Pancreas (tissue), 10 donors: ENCODE results near the gene CDH11. TPM values are rescaled to one million over a fixed set of nuclear protein-coding genes. Genes with fewer than 3 reads are reported as not detected.

Experiments used
- ATAC-seq, 4 donors: fragments of 200-7000 bp; cut with Tn5 transposase; one replicate each; pipeline versions ENCODE4 v1.8.0 to v1.9.1; 2020; ENCODE audit warnings: mild to moderate bottlenecking in 4 of 4, moderate library complexity in 4 of 4
- DNase-seq, 6 donors: peaks; one replicate each; pipeline ENCODE4 v3.0.0-alpha.2; 2020
- FAIRE-seq: peaks from 2 replicates; lab custom pipeline; 2012; peaks lifted over from hg19 to GRCh38; lab: Jason Lieb, UNC
- H3K27ac ChIP-seq, 4 donors: fragments of 200-600 bp; sonication (generic); 1 replicate in 3 of 4; 2 replicates in 1 of 4; pipeline versions ENCODE4 v1.5.0 to v1.8.0; 2020
- H3K27me3 ChIP-seq, 4 donors: fragments of 200-600 bp; one replicate each; pipeline ENCODE4 v1.8.0; 2021
- H3K36me3 ChIP-seq, 3 donors: fragments of 200-600 bp; sonication (generic) in 1 of 3; one replicate each; pipeline versions ENCODE4 v1.5.0 to v1.8.0; 2020 to 2021
- H3K4me1 ChIP-seq, 3 donors: fragments of 200-600 bp; one replicate each; pipeline ENCODE4 v1.8.0; 2021
- H3K4me3 ChIP-seq, 4 donors: fragments of 200-600 bp; sonication (generic) in 2 of 4; one replicate each; pipeline versions ENCODE4 v1.5.0 to v1.8.0; 2020 to 2021
- H3K9me3 ChIP-seq, 4 donors: fragments of 200-600 bp; one replicate each; pipeline ENCODE4 v1.8.0; 2021
- WGBS, 2 donors: extraction: QIAGEN DNeasy Blood & Tissue Kit; methylation state at CpG; one replicate each; pipeline ENCODE4 v1.1.7; 2013; 5-methylcytosine and 5-hydroxymethylcytosine counted together
- intact Hi-C, 3 donors: fragments of 100-400 bp; cut with DNase I; formaldehyde crosslinking; loops; one replicate each; pipeline versions ENCODE4 v1.11.1 to v1.14.2; 2022
- polyA plus RNA-seq, 2 donors: library from polyadenylated mRNA; stranded (reverse); fragments of 200-250 nt; gene quantifications; one replicate each; pipeline ENCODE4 v1.2.3, GENCODE V29; 2013
- total RNA-seq, 6 donors: library from RNA; stranded (reverse); fragmentation: NEBNext Ultra II Directional in 4 of 6; extraction: Animal tissue kit (Norgen Biotek cat#: 25700) in 4 of 6; gene quantifications; one replicate each; pipeline versions ENCODE4 v1.2.1 to v1.2.4, GENCODE V29; 2021 to 2023
- TF ChIP-seq, protein P1 (sequence below), 4 donors: fragments of 200-600 bp; sonication (generic) in 3 of 4; IDR thresholded peaks; one replicate each; pipeline versions ENCODE4 v1.5.0 to v1.8.0; 2021; ENCODE audit warnings: antibody characterized with exemption in 4 of 4
- donor health status: healthy with polysubstance abuse.
- donor health status: DM: no; HTN: no; CAD: no; lungs with moderate emphysema.
- donor health status: DM: no; HTN: no; CAD: no.
- donor health status: control.
- donor health status: control.
- donor health status: Bipolar disorder and iron deficiency.
- donor health status: DM: yes; HTN: yes; CAD: no.
- donor health status: DM: no; HTN: no; CAD: no.
- donor health status: DM: no; HTN: no; CAD: no.
- donor health status: DM: yes; HTN: yes; CAD: no.

CDH11 gene
- total and polyA plus RNA-seq, 8 donors: 0.38 to 49.6 (median 1.8) TPM

GRCh38 chr16:65021852-65022595 lies 99.8 kb downstream of the CDH11 start:
- H3K36me3 ChIP-seq: no peaks in the 10 kb centered on the region
- H3K4me1 ChIP-seq: no peaks in the 10 kb centered on the region
- 65 to 73% methylated on average over 2 of the region's 2 CpGs for WGBS, 2 donors
- H3K9me3 ChIP-seq: no peaks in the 10 kb centered on the region
- TF ChIP-seq, protein P1, sequence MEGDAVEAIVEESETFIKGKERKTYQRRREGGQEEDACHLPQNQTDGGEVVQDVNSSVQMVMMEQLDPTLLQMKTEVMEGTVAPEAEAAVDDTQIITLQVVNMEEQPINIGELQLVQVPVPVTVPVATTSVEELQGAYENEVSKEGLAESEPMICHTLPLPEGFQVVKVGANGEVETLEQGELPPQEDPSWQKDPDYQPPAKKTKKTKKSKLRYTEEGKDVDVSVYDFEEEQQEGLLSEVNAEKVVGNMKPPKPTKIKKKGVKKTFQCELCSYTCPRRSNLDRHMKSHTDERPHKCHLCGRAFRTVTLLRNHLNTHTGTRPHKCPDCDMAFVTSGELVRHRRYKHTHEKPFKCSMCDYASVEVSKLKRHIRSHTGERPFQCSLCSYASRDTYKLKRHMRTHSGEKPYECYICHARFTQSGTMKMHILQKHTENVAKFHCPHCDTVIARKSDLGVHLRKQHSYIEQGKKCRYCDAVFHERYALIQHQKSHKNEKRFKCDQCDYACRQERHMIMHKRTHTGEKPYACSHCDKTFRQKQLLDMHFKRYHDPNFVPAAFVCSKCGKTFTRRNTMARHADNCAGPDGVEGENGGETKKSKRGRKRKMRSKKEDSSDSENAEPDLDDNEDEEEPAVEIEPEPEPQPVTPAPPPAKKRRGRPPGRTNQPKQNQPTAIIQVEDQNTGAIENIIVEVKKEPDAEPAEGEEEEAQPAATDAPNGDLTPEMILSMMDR (IDR thresholded peaks at IDR 0.05): no peak
- H3K4me3 ChIP-seq: no peak overlapping the region
- DNase-seq: no peak
- intact Hi-C loops: no loop called here
- FAIRE-seq: no peak
- ATAC-seq: no peak
- H3K27me3 ChIP-seq: no peaks in the 10 kb centered on the region
- H3K27ac ChIP-seq: no peak overlapping the region

- intact Hi-C loops: no loop called here
Measured at GRCh38 chr16:65016754-65017153, 105.1 kb downstream of the CDH11 start.

DNA sequence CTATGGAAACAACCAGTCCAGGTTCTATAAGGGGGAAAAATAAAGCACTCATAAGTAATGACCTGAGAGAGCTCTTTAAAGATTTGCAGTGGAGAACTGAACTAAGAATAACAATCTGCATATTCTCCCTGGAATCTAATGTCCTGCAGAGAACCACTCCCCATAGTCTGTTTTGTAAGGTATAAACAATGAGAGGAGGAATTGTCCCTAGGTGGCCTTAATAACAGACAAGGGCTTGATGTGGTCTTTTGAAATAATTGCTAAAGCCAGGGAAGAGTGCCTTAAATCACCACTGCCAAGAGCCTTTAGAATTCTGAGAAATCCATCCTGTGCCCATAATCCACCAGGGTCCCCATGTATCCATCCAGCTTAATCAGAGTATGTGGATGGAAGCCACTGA lies 106.3 kb downstream of the CDH11 start:
- no peaks in the 10 kb centered on the region for H3K4me1 ChIP-seq
- no peaks in the 10 kb centered on the region for H3K27me3 ChIP-seq
- H3K36me3 ChIP-seq: no peaks in the 10 kb centered on the region
- no peak for FAIRE-seq
- intact Hi-C loops: no loop called here
- ATAC-seq: no peak
- no peaks in the 10 kb centered on the region for H3K9me3 ChIP-seq
- DNase-seq: no peak
- TF ChIP-seq, protein P1 (IDR thresholded peaks at IDR 0.05): no peak
- H3K27ac ChIP-seq: no peak overlapping the region
- H3K4me3 ChIP-seq: no peak overlapping the region

More at GRCh38 chr16:65016754-65017153, 105.1 kb downstream of the CDH11 start:
- ATAC-seq (no peak), FAIRE-seq (no peak), DNase-seq (no peak)
- Histone ChIP-seq H3K27me3 (no peaks in the 10 kb centered on the region), H3K9me3 (no peaks in the 10 kb centered on the region), H3K27ac (no peak overlapping the region), H3K4me1 (no peaks in the 10 kb centered on the region), H3K36me3 (no peaks in the 10 kb centered on the region), H3K4me3 (no peak overlapping the region)
- TF ChIP-seq, protein P1 (IDR thresholded peaks at IDR 0.05): no peak

GRCh38 chr16:65012357-65012756 lies 109.5 kb downstream of the CDH11 start:
- TF ChIP-seq, protein P1 (IDR thresholded peaks at IDR 0.05): no peak
- no peaks in the 10 kb centered on the region for H3K27me3 ChIP-seq
- no peak overlapping the region for H3K27ac ChIP-seq
- 32 to 39% methylated on average over 1 of the region's 1 CpG for WGBS, 2 donors
- FAIRE-seq (no peak), ATAC-seq (no peak), DNase-seq (no peak)
- H3K4me1 ChIP-seq: no peaks in the 10 kb centered on the region
- H3K9me3 ChIP-seq: no peaks in the 10 kb centered on the region
- no peaks in the 10 kb centered on the region for H3K36me3 ChIP-seq
- no peak overlapping the region for H3K4me3 ChIP-seq
- intact Hi-C loops: no loop called here

GRCh38 chr16:65010125-65010524 lies 111.7 kb downstream of the CDH11 start:
- H3K27me3 ChIP-seq: no peaks in the 10 kb centered on the region
- no peaks in the 10 kb centered on the region for H3K9me3 ChIP-seq
- H3K36me3 ChIP-seq: no peaks in the 10 kb centered on the region
- ATAC-seq: no peak
- H3K4me1 ChIP-seq: no peaks in the 10 kb centered on the region
- no peak overlapping the region for H3K4me3 ChIP-seq
- intact Hi-C loops: no loop called here
- no peak for FAIRE-seq
- 10 to 11% methylated on average over 2 of the region's 2 CpGs for WGBS, 2 donors
- TF ChIP-seq, protein P1 (IDR thresholded peaks at IDR 0.05): no peak
- no peak for DNase-seq
- H3K27ac ChIP-seq: no peak overlapping the region
